HG02588 (cell line): ENCODE results near the gene MYO7A.
A peak's percentile ranks its signal among the peaks of the same experiment; 100 is the strongest.

ENCODE experiments used
- ATAC-seq: cut with Tn5 transposase; IDR thresholded peaks from one replicate; pipeline ENCODE4 v1.9.1; 2021; ENCODE audit warnings: mild to moderate bottlenecking, moderate library complexity; ENCODE audit not compliant: unreplicated experiment

MYO7A gene

GRCh38 chr11:77127920-77128691 is at the start of gene MYO7A:
TSS of gene MYO7A (plus strand) at chr11:77128246. CDS start at chr11:77130635, 2,389 bp downstream.
- ATAC-seq, result no peak

- ATAC-seq, result no peak
Observed at GRCh38 chr11:77079666-77080065, 48.4 kb upstream of the MYO7A start.

GRCh38 chr11:77080643-77081210 is 47.3 kb upstream of the MYO7A start:
- no peak for ATAC-seq

GRCh38 chr11:77081381-77081851 is 46.6 kb upstream of the MYO7A start:
- no peak for ATAC-seq

DNA sequence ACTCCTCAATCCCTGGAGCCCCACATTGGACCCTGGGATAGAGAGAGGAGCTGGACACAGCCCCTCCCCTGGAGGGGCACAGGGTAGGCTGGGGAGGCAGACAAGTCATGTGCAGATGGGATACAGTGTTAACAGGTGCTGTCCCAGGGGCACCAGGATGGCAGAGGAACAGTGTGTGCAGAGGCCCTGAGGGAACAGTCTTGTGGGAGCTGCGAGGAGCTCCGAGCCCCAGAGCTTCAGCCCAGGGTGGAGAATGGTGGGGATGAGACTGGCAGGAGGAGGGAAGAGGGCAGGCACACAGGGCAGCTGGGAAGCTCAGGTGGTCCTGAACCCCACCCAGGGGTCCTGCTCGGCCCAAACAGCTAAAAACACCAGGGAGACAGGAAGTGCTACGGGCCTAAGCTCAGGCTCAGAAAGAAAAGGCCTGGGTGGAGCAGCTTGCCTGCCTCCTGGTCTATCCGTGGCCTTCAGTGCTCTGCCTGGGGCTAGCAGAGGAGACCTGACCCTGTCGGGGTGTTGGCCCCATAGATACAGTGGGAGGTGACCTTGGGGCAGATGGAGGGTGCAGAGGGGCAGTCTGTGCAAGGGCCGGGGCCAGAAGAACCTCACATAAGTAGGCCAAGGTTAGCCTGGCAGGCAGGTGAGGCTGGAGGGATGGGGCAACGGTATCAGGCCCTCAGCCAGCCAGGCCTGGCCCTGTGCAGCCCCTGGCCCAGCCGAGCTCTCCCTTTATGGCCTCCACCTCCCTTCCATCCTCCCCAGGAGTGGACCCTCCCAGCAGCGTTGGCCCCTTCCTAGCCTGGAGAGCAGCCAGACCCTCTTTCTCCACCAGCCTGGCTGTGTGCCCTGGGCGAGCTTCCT is 45.8 kb upstream of the MYO7A start:
- ATAC-seq, result no peak

GRCh38 chr11:77082838-77083565 is 45.0 kb upstream of the MYO7A start:
- ATAC-seq, result no peak

DNA sequence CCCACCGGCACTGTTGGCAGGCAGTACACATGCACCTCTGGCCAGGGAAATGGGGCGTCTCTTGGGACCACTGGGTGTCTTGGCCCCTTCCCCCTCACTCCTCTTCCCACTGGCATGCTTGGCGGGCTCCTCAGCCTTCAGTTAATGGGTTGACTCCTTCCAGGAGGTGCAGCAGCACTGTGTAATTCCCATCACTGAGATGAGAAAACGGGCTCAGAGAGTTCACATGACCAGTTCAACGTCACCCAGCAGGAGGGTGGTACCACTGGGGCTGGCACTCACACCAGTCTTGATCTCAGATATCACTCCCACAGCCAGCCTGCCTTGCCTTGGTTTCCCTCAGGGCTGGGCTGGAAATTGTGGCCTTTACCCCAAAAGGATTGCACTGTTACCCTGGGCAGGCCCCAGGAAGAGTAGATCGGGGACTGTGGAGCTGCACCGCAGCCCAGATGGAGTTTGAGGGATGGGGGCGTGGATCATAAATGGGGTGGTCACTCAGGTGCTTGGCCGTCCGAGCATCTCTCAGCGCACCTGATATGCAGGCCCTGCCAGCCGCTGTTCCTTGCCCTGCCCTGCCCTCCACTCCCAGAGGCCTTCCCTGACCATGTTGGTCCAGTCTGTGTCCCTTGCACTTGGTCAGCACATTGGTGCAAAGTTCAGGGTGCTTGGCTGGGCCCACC is 44.3 kb upstream of the MYO7A start:
- no peak for ATAC-seq

- no peak for ATAC-seq
Observed at GRCh38 chr11:77084581-77085191, 43.4 kb upstream of the MYO7A start.

GRCh38 chr11:77085652-77086051 is 42.4 kb upstream of the MYO7A start:
- no peak for ATAC-seq

GRCh38 chr11:77086521-77087472 is 41.2 kb upstream of the MYO7A start:
- no peak for ATAC-seq

- no peak for ATAC-seq
Observed at GRCh38 chr11:77087723-77088225, 40.3 kb upstream of the MYO7A start.

DNA sequence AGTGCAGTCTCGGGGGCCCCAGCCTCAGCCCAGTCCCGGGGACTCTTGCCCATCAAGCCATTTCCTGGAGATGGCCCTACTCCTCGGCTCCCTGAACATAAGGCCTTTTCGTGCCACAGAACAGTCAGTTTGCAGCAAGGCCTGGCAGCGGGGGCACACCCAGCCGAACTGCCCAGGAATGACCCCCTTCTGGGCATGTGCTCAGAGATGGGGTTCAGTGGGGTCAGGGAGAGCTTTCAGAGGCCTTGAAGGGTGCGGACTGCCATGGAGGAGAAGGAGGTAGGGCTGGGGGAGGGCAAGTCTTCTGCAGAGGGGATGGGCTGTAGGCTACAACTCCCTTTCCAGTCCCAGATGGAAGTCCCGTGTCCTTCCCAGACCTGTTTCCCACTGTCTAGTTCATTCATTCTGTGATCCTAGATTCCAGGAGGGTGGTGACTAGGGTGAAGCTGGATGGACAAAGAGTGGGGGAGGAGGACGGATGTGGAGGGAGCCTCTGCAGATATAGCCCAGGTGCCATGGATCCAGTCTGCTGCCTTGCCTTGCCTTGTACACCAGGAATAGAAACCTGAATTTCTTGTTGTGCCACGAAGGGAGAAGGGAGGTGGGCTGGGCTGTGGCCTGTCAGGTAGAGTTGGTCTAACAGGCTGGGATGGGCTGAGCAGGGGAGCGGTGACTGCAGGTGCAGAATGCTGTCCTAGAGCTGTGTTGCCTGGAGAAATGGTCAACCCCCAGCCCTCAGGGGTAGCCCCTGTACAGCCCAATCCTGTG is 39.6 kb upstream of the MYO7A start:
- ATAC-seq, result no peak

DNA sequence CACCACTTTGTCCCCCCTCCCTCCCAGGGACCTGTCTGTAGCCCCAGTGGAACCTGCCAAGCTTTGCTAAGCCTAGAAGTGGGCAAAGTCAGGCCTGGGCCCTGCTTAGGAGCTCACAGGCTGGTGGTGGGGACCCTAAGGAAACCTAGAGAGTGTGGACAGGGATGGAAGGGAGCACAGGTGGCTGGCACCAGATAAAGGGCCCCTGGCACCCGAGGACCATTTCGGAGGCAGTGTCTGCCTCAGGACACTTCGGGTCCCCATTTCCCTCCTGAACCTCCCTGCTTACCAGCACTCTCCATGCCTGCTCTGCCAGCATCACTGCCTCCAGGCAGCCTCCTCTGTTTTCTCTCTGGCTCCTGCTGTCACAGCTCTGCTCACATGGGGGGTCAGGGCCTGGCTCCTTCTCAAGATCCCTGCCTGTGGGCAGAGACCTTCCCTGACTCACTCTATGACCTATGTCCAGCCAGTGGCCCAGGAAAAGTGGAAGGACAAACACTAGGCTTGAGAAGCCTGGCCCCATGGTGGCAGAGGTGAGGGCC is 39.0 kb upstream of the MYO7A start:
- no peak for ATAC-seq

DNA sequence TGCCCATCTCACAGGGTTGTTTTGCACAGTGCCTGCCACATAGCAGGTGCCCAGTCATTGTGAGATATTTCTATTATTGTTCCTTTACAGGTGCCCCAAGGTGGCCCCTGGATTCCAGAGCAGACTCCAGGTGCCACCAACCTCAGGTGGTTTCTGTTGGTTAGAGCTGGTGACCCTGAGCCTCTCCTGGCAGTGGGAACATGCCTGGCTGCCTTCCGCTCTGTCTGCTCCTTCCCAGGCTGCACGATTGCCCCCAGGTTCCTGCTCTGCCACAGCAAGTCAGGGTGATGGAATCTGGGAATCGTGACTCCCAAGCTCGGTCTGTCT is 38.0 kb upstream of the MYO7A start:
- no peak for ATAC-seq

DNA sequence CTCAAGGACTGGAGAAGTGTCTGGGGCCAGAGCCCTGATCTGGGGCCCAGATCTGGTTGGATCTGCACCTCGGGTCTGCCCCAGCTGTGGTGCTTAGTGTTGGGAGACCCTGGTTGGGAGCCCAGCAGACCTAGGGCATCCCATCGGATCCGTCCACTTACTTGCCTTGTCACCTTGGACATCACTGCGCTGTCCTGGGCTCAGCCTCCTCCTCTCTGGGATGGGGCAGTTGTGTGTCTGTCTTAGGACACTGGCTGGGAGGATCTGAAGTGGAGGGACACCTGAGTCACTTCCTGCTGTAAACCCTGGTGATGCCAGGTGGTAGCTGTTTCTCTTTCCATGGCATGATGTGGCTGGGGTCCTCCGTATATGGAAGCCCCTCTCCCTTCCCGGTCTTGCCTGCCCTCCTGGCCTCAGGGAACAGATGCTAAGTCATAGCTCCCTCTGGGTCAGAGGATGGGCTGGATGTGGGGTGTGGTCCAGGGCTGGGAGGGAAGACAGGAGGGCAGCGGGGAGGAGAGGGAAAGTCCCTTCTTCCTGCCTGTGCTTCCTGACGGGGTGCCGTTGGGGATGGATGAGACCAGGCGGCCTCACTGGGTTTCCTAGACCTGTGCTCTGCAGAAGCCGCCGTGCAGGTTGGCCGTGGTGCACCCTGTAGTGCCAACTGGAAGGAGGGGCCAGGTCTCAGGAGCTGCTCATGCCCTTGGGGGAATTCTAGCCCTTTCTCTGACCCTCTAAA is 37.5 kb upstream of the MYO7A start:
- ATAC-seq, result no peak

- ATAC-seq, result peak; percentile 84
Observed at GRCh38 chr11:77091146-77091940, 36.7 kb upstream of the MYO7A start.
